ENCODE measurements around the gene PDIA5.

PDIA5 gene

DNA sequence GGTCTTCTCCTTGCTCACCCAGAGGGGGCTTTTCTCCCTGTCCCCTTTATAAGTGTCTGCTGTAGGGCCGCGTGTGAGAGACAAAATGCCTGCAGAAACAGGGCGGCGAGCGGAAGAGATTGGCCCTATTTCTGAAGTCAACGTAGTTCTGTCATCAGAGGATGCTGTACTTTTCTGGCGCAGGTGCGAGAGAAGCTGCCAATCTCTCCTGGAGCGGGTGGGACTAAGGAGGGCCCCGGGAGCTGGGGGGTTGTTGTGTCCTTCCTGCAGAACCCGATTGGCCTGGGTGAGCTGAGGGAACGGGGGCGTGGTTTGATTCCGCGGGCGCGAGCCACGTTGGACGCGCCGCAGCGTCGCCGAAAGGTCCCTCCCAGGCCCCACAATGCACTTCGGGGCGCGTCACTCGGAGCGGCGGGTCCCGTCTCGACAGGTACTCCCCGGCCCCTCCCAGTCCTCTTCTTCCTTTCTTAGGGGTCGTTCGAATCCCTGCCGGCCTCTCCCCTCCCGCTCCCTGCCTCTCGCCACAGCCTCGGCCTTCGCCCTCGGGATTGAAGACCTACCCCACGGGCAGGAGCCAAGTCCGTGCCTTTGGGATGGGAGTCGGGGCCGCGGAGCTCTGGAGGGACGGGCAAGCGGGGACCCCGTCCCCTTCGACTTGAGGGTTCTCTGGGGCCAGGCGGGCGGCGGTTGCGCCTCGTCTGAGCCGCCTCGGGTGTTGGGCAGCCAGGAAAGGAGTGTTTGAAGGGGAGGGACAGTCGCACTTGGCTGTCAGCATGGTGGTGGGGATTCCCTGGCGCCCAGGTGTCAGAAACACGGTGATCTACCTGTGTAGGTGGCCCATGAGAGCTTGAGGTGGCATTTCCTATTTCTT, 135.0 kb downstream of the PDIA5 start, which contains the start of gene SEC22A:
TSS of gene SEC22A (plus strand) at position 387 of the 871 bp plus-strand sequence. CDS start 7,275 bp downstream, outside the sequence.
- no peak for TF ChIP-seq CTCF (IDR thresholded peaks at IDR 0.05)

- TF ChIP-seq CTCF (IDR thresholded peaks at IDR 0.05), result no peak
These were observed 135.6 kb downstream of the PDIA5 start for GRCh38 chr3:123202451-123202850.
